SK-N-SH treated with all-trans-retinoic acid at 6 μM for 48 hours (cell line): ENCODE measurements around the gene CDC42EP5.

Source experiments
- ARNTL ChIP-seq: fragments of 450-650 bp; formaldehyde crosslinking; IDR thresholded peaks from 2 replicates; pipeline ENCODE4 v1.5.0; 2020; ENCODE audit warnings: low read depth, mild to moderate bottlenecking, moderate library complexity, borderline replicate concordance
- CSDC2 ChIP-seq: fragments of 250-450 bp; sonication (Bioruptor Pico); IDR thresholded peaks from 2 replicates; pipeline ENCODE4 v1.5.0; 2020; ENCODE audit warnings: mild to moderate bottlenecking, moderate library complexity
- ESRRG ChIP-seq: fragments of 250-450 bp; sonication (Bioruptor Pico); IDR thresholded peaks from 2 replicates; pipeline ENCODE4 v1.6.1; 2021; ENCODE audit warnings: mild to moderate bottlenecking
- ZFP3 ChIP-seq: fragments of 250-450 bp; sonication (Bioruptor Pico); IDR thresholded peaks from 2 replicates; pipeline ENCODE4 v1.5.0; 2020; ENCODE audit warnings: mild to moderate bottlenecking, moderate library complexity
- ZFP30 ChIP-seq: fragments of 450-650 bp; formaldehyde crosslinking; IDR thresholded peaks from 2 replicates; pipeline ENCODE4 v1.5.0; 2022; ENCODE audit warnings: mild to moderate bottlenecking, moderate library complexity

GRCh38 chr19:54485851-54486250, 12.8 kb upstream of the CDC42EP5 start:
- TF ChIP-seq ESRRG (CRISPR knock-in tag), result no peak
- TF ChIP-seq ARNTL (CRISPR knock-in tag), result no peak
- no peak for TF ChIP-seq CSDC2
- TF ChIP-seq ZFP30 (CRISPR knock-in tag), result no peak
- no peak for TF ChIP-seq ZFP3 (CRISPR knock-in tag)
